ENCODE data around the gene CEP135.

DNA sequence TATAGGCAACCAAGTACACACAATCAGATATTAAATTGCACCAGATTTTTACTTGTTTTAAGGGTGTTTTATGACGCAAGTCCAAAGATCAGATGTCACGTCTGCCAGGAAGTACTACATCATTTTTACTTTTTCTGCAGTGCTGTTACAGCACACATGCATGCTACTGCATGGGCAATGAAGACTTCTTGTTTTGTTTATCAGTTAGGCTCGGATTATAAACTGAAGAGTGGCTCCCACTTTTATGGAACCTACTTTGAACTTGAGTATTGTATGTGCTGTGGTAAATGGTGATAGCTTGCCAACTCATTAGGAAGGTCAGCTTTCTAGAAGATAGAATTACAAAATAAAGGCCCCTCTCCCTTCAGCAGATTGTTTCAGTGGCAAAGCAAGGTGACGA lies 131.6 kb downstream of the CEP135 start:
- TF ChIP-seq POLR2A (IDR thresholded peaks at IDR 0.05; ENCODE audit: low read length) (no peak), GATA1 (IDR thresholded peaks at IDR 0.05; ENCODE audit: low read depth, low read length) (no peak)

All from erythroblast (primary cell).